GM18907 (cell line): Measurements from ENCODE around the gene C1orf56.
A peak's percentile ranks its signal among the peaks of the same experiment; 100 is the strongest.

ENCODE experiments used
- ATAC-seq: cut with Tn5 transposase; IDR thresholded peaks from one replicate; pipeline ENCODE4 v1.9.1; 2021; ENCODE audit warnings: mild to moderate bottlenecking, moderate library complexity; ENCODE audit not compliant: unreplicated experiment

C1orf56 gene, protein sequence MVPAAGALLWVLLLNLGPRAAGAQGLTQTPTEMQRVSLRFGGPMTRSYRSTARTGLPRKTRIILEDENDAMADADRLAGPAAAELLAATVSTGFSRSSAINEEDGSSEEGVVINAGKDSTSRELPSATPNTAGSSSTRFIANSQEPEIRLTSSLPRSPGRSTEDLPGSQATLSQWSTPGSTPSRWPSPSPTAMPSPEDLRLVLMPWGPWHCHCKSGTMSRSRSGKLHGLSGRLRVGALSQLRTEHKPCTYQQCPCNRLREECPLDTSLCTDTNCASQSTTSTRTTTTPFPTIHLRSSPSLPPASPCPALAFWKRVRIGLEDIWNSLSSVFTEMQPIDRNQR

DNA sequence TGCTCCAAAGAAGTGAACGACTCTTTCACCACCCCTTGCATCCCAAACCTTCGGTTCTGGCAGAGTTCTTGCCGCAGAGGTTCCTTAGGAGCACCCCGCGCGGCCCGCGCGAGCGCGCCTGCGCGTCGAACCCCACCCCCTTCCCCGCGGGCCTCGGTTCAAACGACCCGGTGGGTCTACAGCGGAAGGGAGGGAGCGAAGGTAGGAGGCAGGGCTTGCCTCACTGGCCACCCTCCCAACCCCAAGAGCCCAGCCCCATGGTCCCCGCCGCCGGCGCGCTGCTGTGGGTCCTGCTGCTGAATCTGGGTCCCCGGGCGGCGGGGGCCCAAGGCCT, at the start of gene C1orf56:
Gene C1orf56 (plus strand): TSS at position 161 of the 334 bp plus-strand sequence. CDS start 97 bp downstream, at position 258.
- ATAC-seq = peak; percentile 45

DNA sequence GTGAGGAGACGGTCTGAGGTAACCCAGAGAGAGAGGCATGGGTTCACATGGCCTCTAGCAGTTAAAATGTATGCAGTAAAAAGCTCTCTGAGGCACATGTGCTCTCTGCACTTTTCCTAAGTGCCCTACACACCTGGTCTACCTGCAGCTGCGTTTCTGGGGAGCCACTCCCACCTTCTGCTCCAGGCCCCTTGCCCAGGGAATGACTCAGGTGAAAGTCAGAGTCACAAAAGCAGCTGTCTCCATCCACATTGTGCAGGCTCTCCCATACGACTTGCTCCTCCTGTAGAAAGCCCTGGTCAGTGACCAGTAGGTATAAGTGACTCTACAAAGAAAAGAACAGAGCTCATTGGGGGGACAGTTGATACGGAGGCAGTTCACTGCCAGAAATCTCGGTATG, 49.6 kb upstream of the C1orf56 start:
- no peak for ATAC-seq

DNA sequence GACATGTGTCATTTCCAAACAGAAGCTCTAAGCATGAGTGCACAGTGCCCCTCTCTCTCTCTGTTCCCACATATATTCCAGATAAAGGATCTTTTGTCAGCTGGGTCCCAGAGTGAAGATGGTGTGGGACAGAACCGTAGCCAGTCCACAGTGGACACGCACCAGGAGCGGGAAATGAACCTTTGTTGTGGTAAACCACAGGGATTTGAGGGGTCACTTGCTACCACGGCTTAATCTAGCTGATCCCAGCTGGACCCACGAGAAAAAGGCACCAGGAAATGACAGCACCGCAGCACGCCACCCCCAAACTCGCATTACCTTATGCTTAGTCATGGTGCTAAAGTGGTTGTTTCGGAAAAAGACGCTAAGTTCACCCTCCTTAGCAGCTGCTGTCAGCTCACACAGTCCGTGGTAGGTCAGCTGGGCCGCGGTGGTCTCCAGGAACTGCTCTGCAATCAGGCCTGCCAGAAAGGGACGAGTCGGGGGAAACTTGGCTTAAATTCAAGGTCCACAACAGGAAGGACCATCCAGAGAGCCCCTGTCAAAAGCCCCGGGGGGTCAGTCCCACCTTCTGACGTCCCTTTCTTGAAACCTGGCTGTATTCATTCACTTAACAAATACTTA, 48.4 kb upstream of the C1orf56 start:
- no peak for ATAC-seq

DNA sequence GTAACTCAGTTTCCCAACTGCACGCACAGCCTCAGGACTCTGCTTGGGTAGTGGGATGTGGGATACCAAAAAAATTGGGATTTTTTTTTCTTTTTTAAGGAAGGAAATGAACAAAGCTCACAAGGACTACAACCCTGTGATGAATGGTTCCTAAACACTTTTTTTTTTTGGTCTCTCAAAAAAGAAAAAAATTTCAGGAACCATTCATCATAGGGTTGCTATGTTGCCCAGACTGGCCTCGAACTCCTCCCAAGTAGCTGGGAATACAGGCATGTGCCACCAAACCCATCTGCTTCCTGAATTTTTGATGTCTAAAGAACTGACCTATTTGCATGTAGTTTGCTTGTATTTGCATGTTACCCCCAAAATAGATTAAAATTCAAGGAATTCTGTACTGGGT, 47.6 kb upstream of the C1orf56 start:
- no peak for ATAC-seq

DNA sequence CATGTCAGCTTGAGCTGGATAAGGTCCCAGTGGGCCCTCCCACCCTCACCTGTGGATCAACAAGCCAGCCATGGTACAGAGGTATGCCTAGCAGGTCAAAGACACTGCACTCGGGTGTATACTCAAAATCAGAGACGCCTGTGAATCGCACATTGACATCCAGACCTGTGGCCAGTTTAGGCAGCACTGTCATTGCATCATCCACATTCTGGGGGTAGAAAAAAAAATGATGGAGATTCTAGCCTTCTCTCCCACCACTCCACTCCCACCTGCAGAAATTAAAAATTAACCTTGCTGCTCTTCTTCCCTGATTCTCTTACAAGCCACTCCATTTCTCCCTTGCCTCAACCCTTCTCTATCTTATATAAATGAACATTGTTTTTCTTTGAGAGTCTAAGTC, 47.1 kb upstream of the C1orf56 start:
- no peak for ATAC-seq

DNA sequence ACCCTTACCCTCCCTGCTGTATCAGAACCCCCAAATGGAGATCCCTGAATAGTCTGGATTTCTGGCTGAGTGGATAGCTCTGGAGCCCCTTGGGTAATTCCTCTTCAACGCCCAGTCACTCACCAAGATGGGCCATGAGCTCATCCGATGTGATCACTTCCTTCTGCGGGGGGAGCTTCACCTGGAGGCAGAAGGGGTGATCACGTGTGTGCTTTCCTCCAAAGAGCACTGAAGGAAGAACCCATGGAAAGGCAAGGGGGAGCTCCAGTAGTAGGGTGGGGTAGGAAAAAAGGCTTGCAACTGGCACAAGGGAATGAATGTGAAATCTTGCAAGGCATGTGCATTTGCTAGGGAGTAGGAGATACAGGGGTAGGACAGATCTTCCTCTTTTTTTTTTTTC, 45.9 kb upstream of the C1orf56 start:
- ATAC-seq = no peak

DNA sequence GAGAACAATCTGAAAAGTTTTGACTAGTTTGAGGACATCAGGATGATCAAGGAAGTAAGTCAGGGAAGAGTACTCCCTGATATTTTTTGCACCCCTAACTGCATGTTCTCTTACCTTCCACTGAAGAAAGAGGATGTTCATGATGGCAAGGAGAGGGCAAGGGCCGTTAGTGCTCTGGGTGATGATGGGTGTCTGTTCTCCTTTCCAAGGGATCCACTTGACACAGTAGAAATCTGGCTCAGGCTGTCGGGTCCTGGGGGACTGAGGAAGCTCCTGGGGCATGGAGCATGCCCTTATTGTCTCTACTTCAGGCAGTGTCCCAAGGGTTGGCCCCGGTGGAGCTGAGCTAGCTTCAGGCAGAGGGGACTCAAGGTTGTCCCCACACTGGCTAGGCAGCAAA, 45.5 kb upstream of the C1orf56 start:
- ATAC-seq = no peak

DNA sequence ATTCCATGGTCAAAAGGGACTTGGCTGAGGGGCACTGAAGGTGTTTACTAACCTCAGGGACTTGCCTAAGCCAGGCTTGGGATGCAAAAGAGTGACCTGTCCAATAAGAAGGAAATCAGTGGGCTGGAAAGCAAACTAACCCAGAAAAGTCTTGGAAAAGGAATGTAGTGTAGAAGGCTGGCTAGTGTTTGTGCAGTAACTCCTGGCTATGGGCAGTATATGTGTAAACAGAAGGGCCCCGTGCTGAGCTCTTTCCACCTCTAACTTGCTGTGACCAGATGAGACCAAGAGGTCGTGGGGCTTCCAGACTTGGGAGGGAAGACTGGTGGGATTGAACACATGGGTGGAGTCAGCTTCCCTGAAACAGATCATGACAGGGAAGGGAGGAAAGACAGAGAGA, 44.9 kb upstream of the C1orf56 start:
- no peak for ATAC-seq

DNA sequence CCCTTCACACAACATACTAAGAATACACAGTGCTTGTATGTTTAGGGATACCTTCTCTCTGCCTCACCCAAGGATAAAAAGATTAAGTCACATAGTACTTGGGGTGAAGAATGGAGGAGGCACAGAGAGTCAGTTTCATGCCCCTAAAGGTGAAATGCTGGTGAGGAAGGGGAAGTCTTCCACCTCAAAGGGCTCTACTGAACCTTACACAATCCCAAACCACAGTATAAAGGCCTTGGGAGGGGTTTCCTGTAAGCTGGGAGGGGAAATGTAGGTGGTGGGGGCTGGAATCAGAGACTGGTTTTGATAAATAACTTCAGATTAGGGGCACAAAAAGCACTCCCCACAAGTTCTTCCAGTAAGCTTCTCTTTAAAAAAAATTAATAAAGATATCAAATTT, 44.4 kb upstream of the C1orf56 start:
- no peak for ATAC-seq

DNA sequence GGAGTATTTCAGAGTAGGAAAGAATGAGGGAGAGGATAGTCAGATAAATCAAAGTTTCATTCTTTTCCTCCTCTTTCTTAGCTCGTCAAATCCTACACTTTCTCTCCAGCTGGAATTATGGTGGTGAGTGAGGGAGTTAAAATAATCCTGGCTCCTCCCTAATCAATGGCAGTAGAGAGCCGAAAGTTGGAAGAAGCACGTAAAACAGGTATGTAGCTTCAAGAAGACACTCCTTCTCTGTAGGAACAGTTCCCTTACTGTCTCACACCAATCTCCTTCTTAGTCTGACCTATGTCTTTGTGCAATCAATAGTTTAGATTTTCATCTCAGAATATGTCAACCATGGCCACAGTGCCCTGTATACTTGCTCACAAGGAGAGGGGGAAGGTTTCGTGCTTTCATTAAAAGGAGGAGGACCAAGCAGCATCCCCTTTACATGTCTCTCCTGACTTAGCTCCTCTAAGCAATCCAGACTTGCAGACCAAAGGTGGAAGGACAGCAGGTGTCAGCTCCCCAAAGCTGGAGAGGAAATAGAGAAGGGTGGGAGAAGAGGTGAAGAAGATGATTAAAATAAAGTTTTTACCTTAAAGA, 41.7 kb upstream of the C1orf56 start:
- no peak for ATAC-seq

DNA sequence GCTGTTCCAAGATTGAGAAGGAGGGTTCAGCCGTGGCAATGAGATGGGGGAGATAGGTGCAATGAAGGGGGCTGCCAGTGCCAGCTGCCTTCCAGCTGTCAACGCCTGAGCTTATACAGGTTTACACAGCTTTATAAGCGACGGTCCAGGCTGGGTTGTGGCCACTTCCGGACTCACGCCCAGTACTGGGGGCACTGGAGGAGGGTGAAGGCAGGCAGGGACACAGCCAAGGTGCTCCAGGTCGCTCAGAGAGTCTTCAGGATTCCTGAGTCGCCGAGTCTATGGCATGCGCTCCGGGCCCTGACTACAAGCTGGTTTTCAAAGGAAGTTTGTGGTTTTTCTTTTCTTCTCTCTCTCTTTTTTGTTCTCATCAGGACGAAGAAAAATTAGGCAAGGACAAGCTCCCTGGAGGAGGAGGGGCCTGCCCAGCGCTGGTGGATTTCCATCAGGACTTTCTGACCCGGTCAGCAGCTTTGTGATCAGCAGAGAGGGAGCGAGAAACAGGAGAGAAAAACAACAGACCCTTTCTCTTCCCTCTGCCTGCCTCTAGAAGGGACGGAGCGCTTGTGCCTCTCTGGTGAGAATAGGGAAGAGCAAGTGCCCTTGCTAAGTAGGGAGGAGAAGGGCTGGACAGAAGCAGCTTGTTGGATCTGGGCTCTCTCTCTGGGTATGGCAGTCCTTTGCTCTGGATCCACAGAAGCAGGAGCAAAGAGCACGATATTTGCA, 41.1 kb upstream of the C1orf56 start, which contains the start of gene MINDY1:
Gene MINDY1 (minus strand): TSS at position 576 of the 726 bp plus-strand sequence. CDS start 4,285 bp downstream, outside the sequence.
- no peak for ATAC-seq

DNA sequence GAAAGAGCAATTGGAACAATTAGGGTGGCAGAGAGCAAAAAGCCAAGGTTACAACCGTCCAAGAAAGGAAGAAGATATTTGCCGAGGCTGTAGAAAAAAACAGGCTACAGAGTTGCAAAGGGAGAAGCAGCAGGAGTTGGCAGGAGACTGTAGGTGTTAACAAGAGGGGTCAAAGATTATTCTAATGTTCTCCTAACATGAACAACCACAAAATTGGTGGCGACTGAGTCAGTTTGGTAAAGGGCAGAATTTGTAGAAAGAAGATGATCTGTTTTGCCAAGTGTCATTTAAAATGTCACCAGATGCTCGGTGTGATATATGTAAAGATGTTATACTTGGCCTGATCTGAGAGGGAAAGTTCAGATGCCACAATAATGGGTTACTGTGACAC, 39.7 kb upstream of the C1orf56 start:
- ATAC-seq = no peak

DNA sequence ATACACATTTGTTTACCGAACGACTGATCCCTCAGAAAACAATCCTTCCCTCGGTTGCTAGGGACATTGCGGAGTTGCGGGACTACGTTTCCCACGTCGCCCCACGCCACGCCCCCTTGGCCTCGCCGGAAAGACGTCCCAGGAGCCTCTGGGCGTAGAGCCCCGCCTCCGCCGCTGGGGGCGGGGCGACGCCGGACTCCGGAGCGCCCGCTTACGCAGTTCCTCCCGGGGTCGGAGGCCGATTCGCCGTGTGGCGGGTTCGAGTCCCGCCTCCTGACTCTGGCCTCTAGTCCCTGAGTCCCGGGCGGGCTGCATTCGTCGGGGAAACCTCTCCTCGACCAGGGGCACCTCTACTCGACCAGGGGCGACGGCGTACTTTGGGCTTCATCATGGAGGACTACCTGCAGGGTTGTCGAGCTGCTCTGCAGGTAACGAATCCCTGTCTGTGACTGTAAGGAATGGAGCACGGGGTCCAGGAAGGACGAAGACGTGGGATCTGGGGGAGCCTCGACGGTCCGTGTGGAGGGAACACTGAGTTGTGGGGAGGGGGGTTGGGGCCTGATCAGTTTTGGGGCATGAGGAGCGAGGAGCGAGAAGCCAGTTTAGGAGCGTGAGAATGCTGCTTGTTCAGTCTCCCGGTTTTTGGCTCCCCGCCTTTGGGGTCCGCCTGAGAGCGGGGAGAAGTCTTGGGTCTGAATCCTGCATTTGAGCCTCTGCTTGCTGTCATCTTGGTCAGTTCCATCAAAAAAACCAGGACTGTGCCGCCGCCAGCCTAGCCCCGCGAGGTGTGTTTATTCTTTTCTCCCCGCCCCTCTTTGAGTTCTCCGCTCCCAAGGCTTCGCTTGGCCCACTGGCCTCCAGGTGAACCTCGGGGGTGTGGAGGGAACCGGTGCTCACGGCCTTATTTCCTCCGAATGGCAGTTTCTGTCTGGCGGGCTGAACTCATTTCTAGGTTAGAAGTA, 39.0 kb upstream of the C1orf56 start, which contains the start of gene PRUNE1:
Gene PRUNE1 (plus strand): TSS at position 206 of the 962 bp plus-strand sequence. CDS start 184 bp downstream, at position 390.
- ATAC-seq = peak; percentile 63

DNA sequence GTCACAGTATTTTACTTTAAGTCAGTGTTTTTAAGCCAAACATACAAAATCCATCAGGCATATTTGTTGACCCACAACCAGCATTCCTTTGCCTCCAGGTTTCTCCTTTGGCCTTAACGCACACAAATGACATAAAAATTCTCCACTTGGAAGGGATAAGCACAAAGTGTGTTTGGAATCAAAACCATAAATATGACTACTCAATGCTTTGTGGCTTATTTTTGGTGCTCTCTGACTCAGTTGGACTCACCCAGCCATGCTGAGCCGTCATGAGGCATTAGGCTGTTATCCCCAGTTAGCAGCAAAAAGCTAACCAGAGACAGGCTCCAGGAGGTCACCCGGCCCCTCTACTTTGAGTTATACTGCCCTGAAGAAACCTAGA, 38.4 kb upstream of the C1orf56 start:
- no peak for ATAC-seq

DNA sequence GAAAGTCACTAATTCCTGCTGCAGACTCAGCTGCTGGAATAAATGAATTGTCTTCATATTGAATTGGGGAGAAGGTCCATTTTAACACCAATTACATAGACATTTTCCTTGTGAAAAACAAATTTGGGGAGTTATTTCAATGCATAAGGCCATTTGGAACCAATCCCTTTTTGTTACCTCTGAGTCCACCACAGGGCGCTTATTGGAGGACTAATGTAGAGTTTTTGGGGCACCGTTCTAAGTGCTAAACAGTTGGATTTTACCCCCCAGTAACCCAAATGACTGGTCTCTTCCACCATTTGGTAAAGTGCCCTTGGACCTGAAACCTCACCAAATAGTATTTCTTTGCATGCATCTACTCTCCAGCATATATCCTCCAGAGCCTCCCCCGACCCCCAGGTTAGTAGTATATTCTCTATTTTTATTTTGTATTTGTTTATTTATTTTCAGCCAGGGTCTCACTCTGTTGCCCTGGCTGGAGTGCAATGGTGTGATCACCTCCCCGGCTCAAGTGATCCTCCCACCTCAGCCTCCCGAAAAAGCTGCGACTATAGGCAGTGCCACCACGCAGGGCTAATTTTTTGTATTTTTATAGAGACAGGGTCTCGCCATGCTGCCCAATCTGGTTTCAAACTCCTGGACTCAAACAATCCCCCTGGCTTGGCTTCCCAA, 37.7 kb upstream of the C1orf56 start:
- ATAC-seq = no peak

DNA sequence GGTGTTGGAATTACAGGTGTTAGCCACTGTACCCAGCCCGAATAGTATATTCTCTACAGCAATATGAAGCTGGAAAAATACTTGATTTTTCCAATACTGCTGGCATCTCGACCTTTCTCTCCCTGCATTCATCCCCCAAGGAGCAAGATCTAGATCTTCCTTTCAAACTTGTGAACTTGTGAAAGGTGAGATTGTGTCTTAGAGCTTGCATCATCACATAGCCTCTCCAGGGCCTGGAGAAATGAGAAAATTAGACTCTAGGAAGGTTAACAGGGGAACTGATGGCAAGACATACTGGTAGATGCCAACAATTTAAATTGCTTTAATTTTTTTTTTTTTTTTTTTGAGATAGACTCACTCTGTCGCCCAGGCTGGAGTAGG, 37.2 kb upstream of the C1orf56 start:
- no peak for ATAC-seq

DNA sequence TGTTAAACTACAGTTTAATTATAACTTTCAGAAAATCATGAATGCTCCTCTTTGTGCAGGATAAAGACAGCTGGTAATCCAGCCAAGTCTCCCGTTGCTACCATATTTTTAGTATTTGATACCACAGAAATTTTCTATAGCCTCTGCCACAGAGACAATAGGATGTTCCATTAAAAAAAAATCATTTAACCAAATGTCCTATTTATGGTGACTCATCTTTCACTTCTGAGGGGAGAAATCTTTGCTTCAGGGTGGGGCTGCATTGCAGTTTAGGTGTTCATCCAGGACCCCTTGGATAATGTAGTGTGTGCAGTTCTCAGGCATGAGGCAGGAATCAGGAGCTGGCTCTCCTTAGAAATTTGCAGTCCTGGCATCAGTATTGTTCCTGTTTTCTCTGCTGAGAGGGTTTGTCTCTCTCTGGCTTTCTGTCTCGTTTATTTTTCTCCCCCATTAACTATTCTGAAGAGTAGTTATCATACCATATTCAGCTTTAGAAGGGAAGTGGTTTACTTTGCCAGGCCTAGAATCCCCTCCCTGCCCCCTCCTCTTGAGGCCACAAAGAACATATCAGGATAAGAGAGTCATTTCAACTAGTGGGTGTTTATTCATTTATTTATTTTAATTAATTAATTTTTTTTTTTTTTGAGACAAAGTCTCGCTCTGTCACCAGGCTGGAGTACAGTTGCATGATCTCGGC, 36.2 kb upstream of the C1orf56 start:
- ATAC-seq = no peak

DNA sequence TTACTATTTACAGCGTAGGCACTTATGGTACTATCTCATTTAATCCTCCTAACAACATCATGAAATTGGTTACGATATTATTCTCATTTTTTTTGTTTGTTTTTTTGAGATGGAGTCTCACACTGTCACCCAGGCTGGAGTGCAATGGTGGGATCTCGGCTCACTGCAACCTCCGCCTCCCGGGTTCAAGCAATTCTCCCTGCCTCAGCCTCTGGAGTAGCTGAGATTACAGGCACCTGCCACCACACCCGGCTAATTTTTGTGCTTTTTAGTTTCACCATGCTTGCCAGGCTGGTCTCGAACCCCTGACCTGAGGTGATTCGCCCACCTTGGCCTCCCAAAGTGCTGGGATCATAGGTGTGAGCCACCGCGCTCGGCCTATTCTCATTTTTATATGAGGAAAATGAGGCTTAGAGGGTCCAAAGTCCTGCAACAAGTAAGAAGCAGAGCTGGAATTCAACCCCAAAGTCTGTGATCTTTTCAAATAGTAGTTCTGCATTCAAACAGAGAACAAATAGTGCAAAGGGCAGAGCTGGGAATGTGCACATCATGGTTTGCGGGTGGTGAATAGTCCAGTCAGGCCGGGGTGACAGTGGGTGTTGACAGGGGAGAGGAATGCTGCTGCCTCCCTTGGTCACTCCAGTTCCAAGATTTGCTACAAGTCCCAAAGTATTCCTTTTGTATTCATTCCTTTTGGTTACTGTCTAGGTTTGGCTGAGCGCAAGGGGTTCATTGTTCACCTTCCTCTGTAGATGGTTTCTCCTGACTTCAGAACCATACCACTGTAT, 34.7 kb upstream of the C1orf56 start:
- ATAC-seq = no peak
